DMS 273 (cell line): ENCODE measurements around the gene NCOA3.

ENCODE experiments used
- DNase-seq: peaks from one replicate; lab custom pipeline; 2025; ENCODE audit not compliant: unreplicated experiment; lab: John Stamatoyannopoulos, UW

Gene NCOA3

DNA sequence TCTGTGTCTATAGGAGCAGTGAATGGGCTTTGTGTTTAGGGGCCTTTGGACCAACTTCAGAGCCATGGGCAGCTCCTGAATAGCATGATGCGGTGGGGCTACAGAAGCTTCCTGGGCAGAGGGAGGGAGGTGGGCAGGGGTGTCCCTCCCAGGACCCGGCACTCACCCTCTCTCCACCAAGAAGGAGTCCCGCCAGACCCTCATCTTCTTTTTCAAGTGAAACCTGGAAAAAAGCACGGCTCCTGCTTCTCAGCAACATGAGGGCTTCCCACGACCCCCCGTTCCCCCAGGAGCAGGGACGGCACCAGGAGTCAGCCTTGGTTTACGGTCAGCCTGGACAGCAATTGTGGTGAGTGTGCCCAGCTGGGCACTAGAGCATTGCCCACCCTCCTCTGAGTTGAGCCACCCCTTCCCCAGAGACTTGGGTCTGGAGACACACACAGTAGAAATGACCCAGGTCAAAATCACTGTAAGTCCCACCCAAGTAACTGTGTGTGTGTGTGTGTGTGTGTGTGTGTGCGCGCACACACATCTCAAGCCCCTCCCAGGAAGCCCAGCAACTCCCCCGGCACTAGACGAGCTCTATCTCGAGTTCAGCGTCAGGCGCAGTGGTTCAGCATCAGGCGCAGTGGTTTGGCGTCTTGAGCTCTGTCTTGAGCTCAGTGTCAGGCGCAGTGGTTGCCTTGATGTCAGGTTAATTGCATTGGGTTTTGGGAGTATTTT is 175.4 kb downstream of the NCOA3 start:
- no peak for DNase-seq

DNA sequence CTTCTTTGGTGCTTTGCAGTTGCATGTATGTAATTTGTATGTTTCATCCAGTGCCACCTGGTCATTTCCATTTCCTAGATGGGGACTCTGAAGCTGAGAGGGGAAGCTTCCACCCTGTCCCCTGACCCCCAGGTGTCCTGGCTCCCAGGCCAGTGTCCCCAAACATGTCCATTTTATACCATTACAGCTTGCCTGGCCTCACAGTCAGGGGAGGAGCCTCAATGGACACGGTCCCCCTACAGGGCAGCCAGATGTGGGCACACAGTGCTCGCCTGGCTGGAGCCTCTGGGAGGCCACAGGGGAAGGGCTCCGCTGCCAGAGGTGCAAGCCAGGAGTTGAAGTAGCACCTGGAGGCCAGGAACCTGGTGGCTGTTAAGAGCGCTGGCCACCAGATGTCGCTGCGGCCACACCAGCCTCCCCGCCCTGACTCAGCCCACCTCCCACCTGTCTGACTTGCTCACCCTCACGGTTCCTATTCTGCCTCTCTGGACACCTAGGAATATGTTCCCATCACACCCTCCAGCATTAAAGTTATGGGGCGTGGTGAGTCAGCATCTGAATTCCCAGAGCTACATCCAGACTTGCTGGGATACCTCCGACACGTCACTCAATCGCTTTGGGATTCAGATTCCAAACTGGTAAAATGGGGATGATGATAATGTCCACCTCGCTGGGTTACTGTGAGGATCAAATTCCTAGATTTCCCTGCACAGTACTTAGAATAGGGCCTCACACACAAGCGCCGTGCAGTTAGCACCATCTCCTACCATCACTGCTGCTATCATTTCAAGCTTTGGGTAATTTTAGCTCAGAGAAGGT is 176.2 kb downstream of the NCOA3 start:
- peak; percentile 72 for DNase-seq

DNA sequence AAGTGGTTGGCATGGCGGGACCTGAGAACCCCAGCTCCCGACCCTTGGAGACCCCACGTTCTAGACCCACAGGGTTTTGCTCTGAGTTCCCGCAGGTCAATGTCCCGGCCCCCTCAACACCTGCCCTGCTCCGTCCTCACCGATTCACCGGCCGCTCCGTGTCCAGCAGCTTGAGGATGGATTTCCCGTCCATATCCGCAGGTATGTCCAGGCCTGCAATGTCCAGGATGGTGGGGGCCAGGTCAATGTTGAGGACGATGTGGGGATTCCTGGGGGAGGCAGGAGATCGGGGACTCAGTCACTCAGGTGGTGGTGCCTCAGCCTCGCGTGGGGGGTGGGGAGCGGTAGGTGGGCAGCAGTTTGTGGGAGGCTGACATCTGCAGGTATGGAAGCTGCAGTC is 176.8 kb downstream of the NCOA3 start:
- no peak for DNase-seq

DNA sequence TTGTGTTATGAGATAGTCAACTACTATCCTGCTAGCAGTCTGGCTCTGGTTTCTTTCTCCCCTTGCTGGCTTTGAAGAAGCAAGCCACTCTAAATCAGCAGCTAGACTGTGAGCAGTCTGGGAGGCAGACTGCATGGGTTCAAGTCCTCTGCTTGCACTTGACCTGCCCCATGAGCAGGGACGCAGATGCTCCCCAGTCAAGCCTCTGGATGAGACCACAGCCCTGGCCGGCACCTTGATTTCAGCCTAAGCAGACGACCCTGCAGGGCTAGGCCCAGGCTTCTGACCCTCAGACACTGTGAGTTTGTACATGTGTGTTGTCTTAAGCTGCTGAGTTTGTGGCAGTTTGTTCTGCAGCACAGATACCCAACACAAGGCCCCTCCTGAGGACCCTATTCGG is 177.8 kb downstream of the NCOA3 start:
- no peak for DNase-seq

DNA sequence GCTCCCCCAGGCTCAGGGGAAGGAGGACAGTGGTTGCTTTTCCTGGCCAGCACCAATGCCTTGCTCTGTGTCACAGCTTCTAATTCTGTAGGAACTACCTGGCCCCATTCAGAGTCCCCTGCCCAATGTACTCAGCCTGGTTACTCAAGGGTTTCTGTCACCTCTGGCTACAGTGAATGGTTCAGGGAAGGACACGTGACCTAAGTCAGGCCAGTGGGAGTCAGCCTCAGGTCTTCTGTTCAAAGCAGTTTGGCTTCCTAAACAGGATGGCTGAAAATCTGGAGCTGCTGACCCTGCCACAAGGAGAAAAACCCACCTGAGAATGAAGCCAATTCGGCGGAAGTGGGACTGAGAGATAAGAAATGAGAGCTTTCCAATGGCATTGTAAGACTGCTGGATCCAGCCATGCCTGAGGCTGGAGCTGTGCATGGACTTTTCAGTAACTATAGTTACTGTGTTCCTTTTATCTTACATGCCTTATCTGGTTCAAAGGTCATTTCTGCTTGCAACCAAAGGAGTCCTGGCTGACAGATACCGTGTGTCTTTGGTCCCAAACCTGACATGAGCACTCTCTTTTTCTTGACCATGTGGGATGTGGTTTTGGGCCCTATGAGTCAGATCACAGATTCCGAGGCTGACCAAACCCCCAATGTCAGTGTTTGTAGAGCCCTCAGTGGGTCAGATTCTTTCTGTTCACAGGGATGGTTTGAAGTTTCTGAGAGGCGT is 179.3 kb downstream of the NCOA3 start:
- DNase-seq, result no peak

DNA sequence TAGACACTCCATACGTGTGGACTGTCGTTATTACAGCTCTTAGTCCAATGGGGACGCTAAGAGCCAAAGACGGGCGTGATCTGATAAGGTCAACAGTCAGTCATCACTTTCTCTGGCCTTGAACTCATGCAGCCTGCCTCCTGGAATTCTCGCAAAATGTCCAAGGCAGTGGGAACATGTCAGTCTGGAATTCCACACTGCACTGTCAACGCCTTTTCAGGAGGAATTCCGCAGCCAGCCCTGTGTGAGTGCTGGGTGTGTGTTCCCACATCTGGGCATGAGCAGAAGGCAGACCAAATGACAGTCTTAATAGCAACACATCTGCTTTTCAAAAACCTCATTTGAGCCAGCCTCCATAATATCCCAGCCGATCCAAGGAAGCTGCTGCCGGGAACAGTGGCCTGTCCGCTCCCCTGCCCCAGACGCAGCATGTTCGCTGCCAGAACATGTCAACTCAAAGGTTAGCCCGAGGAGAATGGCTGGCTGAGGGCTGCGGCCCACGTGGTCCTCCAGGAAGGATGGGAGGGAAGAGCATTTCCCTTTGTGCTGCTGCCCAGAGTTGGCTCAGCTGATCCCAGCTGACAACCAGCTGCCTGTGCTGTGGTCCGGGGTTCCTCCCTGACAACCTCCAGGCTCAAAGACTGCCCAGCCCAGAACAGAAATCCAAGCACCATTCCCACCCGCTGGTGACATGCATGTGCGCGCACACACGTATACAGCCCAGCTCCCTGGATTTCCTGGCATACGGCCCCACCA is 180.5 kb downstream of the NCOA3 start:
- DNase-seq, result no peak

DNA sequence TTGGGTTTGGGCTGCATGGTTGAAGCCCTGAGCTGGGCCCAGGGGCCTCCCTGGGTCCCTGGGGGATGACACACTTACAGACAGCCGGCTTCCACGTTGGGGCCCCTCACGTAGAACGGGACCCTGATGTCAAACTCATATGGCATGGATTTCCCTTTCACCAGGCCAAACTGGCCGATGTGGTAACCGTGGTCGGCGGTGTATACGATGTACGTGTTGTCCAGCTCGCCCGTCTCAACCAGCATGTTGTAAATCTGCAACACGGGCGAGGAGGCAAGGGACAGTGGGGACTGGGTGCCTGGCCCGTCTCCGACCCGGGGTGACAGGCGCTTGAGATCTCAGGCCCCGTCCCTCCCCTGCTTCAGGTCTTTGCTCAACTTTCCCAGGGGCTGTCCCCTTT is 181.2 kb downstream of the NCOA3 start:
- DNase-seq, result no peak

DNA sequence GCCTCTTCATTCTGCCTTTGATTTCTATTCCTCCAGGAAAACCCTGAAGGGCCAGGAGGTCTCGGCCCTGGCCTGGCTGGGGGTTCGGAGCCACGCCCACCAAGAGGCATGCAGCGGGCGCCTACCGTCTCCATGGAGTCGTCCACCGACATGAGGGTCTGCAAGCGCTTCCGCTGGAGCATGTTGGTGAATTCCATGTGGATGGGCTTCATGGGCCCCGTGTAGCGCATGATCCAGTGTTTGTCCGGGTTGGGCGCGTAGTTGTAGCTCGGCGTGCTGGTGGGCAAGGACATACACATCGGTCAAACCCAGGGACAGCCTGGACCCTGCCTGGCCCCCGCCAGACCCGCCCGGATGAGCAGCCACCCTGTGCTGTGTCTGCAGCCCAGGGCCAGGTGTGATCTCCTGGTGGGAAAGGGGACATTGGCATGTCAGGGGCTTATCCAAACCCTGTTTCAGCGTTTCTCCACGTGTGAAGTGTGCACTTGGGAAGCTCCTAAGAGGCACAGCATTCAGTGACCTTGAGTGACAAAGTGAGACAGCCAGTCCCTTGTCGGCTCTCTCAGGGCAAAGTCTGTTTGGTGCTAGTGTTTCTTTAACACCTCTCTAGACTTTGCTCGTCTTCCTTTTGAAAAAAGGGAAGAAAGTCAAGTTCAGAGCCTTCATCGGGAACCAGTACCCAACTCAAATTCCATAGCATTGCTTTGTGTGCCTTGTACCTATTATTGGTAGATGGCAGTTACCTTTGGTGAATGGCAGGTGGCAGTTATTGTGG is 182.8 kb downstream of the NCOA3 start:
- DNase-seq, result no peak

DNA sequence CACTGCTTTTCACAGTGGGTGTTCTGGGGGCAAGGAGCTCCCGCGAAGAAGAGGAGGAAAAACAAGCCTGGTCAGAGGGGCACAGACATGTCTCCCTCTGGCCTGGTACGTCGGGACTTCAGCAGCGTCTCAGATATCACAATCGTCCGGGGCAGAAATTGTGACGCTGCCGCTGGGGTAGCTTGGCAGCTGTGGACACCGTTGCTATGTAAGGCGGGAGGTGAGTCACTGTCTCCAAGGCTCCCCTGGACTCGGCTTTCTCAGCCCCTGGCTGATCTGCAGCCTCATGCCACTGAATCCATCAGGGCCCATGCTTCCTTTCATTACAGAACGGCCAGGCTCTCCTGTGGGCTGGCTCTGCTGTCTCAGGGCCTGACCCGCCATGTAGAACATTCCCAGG is 184.9 kb downstream of the NCOA3 start:
- DNase-seq, result no peak

DNA sequence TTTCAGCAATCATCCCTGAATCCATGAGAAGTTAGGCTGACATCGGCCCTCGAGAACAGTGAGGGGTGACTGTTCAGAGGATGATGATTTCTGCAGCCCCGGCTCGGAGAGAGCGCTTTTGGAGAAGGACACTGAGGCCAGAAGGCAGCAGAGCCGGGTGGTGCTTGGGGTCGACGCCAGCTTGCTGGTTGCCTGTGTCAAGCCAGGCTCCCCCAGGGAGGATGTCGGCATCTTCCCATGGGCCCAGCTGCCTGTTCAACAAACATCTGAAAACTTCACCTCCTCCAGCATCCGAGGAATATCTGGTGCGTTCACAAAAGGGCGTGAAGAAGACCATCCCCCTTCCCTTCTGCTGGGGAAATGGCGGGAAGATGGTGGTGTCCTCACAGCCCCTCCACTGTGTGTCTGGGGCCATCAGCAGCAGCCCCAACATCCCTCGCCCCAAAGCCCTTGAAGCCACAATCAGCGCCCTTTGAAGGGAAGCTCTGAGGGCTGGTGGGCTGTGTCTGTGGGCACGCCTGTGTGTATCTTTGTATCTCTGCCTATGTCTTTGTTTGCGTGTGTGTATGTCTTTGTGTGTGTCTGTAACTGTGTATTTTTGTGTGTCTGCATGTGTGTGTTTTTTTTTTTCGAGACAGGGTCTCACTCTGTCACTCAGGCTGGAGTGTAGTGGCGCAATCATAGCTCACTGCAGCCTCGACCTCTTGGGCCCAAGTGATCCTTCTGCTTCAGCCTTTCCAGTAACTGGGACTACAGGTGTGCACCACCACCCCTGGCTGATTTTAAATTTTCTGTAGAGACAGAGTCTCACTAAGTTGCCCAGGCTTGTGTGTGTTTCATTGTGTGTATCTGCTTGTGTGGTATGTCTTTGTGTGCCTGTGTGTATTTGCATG is 185.7 kb downstream of the NCOA3 start:
- DNase-seq, result no peak

DNA sequence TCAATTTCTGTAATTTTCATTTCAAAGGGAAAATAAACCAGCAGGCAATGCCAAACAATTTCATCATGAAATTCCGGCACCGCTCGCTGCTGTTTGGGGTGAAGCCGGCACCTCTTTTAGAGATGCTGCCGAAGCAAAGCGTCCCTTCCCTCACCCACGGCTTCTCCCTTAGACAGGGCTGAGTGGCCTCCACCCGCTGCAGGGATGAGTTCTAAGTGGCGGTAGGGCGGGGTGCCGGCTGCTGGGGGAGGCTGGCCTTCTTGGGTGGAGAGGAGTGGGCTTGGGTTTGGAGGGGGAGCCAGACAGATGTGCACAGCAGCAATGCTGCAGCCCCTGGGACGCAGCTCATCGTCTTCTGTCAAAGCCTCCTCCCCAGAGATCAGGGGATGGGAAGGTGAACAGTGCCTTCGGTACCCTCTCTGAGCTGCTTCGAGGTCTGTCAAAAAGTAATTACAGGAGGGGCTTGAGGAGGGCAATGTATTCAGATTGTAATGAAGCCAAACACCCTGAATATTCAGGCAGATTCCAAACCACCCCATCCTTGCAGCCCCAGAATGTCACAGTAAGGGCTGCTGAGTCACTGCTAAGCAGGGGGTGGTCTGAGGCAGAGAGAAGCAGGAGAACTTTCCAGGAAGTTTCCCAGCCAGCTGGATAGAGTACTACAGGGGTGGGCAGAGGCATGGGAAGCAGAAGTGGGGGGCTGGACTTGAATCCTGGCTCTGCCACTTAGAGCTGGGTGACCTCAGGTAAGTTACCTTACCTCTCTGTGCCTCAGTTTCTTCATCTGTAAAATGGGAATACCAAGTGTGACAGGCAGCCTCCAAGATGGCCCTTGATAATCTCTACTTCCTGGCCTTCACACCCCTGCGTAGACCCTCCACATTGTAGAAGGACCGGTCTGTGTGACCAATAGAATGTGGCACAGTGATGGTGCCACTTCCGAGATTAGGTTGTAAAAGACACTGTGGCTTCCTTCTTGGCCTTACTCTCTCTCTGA is 187.0 kb downstream of the NCOA3 start:
- no peak for DNase-seq

DNA sequence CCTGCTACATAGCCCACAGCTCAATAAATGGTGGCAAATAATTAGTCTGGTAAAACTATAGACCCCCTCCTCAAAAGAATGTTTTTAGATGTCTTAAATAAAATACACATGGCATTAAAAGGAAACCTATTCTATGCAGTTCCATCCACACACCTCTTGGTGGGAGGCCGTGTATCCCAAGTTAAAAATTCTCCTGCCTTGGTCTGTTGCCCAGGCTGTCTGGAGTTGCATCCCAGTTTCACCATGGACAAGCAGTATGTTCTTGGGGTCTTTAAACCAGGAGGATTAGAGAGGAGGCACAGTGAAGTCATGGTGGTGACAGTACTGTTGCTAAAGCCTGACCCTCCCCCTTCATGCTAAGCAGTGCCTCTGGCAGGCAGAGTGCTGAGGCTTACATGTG is 188.0 kb downstream of the NCOA3 start:
- DNase-seq, result no peak

DNA sequence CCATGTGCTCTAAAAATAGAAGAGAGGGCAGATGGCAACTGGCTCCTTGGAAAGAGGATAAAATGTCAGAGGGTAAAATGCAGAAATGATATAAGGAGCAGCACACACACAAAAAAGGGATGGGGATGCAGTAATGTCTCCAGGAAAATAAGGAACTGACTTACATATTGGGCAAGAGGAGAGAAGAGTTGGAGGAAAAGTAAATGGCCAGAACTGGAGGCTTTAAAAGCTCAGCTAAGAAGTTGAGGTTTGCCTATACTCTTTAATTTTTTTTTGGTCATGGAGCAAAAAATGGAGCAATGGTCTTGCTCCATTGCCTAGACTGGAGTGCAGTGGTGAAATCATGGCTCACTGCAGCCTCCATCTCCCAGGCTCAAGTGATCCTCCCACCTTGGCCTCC is 189.9 kb downstream of the NCOA3 start:
- peak; percentile 68 for DNase-seq

DNA sequence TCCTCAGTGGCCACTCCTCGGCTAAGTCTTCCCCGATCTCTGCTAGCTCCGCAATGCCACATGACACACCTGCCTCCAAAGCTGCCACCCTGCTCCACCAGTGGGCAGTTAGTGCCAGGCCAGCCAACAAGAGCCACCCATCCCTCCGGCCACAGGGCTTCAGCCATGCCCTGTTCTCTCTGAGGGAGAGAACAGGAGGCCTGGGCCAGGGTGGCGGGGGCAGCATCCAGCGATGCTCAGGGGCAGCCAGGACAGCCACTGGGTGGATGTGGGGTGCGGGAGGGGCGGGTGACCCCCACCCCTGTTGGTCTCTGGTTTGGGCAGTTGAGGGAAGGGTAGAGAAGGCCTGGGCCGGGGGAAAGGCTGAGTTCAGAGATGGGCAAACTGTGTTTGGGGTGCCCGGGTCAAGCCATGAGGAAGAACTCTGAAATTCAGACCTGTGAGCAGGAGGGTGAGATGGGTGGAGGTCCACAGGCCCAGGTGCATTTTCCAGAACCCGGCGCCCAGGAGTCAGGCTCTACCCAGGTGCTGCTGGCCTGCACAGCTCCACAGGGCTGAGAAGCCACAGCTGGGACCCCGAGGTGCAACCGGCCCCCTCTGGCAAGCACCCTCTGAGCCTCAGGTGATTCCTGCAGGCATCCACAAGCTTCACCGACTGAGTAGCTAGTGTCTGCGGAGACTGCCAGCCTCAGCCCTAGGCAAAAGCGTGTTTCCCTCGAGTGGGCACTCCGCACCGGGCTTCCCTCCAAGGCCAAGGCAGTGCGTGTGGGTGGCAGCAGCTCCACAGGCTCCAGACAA is 192.5 kb downstream of the NCOA3 start:
- no peak for DNase-seq

DNA sequence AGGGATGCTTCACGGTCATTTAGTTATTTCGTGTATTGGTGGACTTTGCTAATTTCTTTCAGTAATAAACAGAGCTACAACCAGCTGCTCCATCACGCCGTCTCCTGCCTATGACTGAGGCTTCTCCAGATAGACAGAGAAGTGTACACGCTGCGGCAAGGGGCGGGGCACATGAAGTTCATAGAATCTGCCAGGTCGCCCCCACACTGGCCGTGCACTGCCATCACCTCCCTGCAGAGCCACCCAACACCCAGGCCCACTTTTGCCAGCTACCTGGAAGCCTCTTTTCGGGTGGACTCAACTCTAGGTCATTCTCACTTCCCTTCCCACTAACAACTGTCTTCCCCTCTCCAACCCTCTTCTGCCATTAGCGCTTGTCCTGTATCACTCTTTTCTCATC is 195.2 kb downstream of the NCOA3 start:
- no peak for DNase-seq

DNA sequence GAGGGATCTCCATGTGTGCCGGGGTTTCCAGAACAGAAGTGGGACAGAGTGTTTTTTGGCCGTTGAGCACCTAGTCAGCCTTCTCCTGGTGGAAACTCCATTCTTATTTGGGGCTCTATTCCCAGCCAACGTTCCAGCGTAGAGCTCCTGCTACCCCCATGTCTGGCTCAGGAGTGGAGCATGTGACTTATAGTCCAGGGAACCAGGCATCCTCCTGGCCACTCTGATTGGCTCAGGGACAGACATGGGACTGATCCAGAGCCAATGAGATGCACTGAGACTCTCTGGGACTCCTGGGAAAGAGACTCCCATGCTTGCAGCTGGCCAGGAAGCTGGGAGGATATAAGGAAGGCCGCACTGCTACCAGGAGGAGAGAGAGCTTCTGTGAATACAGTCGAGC is 196.5 kb downstream of the NCOA3 start:
- no peak for DNase-seq

DNA sequence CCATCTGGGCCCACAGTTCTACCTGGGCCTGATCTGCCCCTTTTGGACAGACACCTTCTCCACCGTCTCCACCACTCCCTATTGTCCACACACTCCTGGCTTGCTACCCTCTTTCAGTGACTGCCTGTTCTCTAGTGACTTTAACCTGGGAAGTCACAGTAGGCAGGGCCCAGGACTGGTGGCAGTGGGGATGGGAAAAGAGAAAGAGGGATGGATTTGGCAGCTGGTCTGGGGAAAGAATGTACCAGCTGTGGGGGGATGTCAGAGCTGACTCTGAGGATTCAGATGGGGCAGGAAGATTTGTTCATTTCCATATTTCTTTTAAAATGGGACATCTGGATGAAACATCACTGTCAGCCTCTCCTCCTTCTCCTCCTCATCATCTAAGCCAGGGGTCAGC is 198.1 kb downstream of the NCOA3 start:
- DNase-seq, result no peak
